Endothelial cell (in vitro differentiated cells): Measurements from ENCODE around the gene STARD8. TPM values are rescaled to one million over a fixed set of nuclear protein-coding genes. Genes with fewer than 3 reads are reported as not detected.

Experiments
- DNase-seq: peaks from one replicate; pipeline ENCODE4 v3.0.0; 2021; ENCODE audit warnings: low spot score
- H3K27ac Mint-ChIP-seq: one replicate; pipeline ENCODE4 v1.8.0; 2021; ENCODE audit warnings: mixed read lengths, inconsistent platforms; ENCODE audit not compliant: unreplicated experiment
- H3K27me3 Mint-ChIP-seq: one replicate; pipeline ENCODE4 v1.8.0; 2021; ENCODE audit warnings: mild to moderate bottlenecking, moderate library complexity, mixed read lengths, inconsistent platforms; ENCODE audit not compliant: unreplicated experiment
- H3K36me3 Mint-ChIP-seq: one replicate; pipeline ENCODE4 v1.8.0; 2021; ENCODE audit warnings: mild to moderate bottlenecking, low read depth, mixed read lengths, inconsistent platforms; ENCODE audit not compliant: unreplicated experiment
- H3K4me1 Mint-ChIP-seq: one replicate; pipeline ENCODE4 v1.8.0; 2021; ENCODE audit warnings: mild to moderate bottlenecking, mixed read lengths, inconsistent platforms; ENCODE audit not compliant: unreplicated experiment
- H3K4me3 Mint-ChIP-seq: one replicate; pipeline ENCODE4 v1.8.0; 2021; ENCODE audit warnings: mild to moderate bottlenecking, mixed read lengths, inconsistent platforms; ENCODE audit not compliant: unreplicated experiment
- H3K9me3 Mint-ChIP-seq: one replicate; pipeline ENCODE4 v1.8.0; 2021; ENCODE audit warnings: mixed read lengths, inconsistent platforms; ENCODE audit not compliant: unreplicated experiment
- total RNA-seq: library from RNA; stranded (reverse); fragmentation: NEBNext Ultra II Directional; extraction: Animal tissue kit (Norgen Biotek cat#: 25700); gene quantifications from one replicate; pipeline ENCODE4 v1.2.1, GENCODE V29; 2021; ENCODE audit not compliant: unreplicated experiment
- TF ChIP-seq, protein P1 (sequence below): fragments of 200-600 bp; sonication (generic); IDR thresholded peaks from one replicate; pipeline ENCODE4 v1.5.0; 2021; ENCODE audit warnings: antibody characterized with exemption; ENCODE audit not compliant: unreplicated experiment

The STARD8 gene
- total RNA-seq, 1 donor from 2014 or later = 82.7 TPM

DNA sequence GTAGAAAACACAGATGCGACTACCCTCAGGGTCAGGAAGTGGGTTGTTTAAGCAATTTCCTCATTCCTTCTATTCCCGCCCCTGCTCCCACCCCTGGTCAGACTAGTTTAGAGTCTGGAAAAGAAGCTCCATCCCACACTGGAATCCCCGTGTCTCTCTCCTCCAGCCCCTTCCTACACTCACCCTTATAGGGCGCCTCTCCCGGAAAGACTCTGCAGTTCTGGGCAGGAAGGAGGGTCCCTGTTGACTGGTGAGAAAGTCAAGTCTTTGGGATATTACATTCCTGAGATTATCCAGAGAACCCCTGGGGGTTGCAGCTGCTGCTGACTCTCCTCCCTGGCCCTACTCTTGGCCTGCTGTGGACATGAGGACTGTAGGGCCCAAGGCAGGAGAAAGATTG is 11.9 kb downstream of the STARD8 start:
- H3K27me3 Mint-ChIP-seq = peaks cover 3% of the 10 kb centered on the region
- DNase-seq = no peak
- H3K9me3 Mint-ChIP-seq = no peaks in the 10 kb centered on the region
- TF ChIP-seq, protein P1, sequence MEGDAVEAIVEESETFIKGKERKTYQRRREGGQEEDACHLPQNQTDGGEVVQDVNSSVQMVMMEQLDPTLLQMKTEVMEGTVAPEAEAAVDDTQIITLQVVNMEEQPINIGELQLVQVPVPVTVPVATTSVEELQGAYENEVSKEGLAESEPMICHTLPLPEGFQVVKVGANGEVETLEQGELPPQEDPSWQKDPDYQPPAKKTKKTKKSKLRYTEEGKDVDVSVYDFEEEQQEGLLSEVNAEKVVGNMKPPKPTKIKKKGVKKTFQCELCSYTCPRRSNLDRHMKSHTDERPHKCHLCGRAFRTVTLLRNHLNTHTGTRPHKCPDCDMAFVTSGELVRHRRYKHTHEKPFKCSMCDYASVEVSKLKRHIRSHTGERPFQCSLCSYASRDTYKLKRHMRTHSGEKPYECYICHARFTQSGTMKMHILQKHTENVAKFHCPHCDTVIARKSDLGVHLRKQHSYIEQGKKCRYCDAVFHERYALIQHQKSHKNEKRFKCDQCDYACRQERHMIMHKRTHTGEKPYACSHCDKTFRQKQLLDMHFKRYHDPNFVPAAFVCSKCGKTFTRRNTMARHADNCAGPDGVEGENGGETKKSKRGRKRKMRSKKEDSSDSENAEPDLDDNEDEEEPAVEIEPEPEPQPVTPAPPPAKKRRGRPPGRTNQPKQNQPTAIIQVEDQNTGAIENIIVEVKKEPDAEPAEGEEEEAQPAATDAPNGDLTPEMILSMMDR = no peak
- H3K36me3 Mint-ChIP-seq = peaks cover 1% of the 10 kb centered on the region
- no peak overlapping the region for H3K4me3 Mint-ChIP-seq
- H3K4me1 Mint-ChIP-seq = peaks cover 23% of the 10 kb centered on the region
- peak overlapping the region; percentile 86 for H3K27ac Mint-ChIP-seq

DNA sequence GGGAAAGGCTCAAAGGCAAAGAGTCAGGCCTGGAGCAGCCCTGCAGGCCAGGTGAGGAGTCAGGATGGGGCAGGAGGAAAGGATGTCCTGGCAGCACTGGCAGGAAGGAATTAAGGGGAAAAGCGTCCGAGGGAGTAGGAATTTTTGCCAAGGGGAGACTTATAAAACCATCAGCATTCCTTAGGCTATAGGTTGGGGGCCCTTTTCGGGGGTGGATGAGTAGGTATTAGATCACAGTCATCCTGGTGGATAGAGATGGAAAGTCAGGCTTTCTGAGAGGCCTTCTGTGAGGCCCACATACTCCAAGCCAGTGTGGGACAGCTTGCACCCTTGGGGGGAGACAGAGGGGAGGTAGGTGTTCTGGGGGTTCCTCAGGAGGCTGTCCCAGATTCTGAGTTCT is 12.3 kb downstream of the STARD8 start:
- Mint-ChIP-seq H3K4me3 (no peak overlapping the region), H3K27me3 (peaks cover 3% of the 10 kb centered on the region), H3K4me1 (peaks cover 26% of the 10 kb centered on the region), H3K27ac (peak overlapping the region; percentile 36), H3K36me3 (peaks cover 3% of the 10 kb centered on the region), H3K9me3 (no peaks in the 10 kb centered on the region)
- TF ChIP-seq, protein P1 = no peak
- no peak for DNase-seq

DNA sequence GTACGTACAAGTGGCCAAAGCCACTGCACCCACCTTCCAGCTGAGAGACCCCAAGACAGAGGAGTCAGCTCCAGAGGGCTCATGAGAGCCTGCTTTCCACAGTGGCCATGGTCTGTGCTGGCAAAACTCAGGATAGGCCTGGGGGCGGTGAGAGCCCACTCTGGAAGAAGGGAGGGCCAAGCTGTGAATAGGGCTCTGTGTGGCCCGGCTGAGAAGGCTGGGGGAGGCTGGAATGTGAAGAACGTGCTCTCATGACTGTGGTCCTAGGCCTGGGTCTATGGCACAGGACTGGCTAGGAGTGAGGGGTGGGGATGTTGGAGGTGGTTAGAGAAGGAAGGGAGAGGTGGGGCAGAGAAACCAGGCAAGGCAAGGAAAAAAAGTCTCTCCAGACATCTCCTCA is 13.3 kb downstream of the STARD8 start:
- no peak overlapping the region for H3K4me3 Mint-ChIP-seq
- H3K27me3 Mint-ChIP-seq = peaks cover 3% of the 10 kb centered on the region
- peaks cover 26% of the 10 kb centered on the region for H3K4me1 Mint-ChIP-seq
- H3K9me3 Mint-ChIP-seq = no peaks in the 10 kb centered on the region
- no peak overlapping the region for H3K27ac Mint-ChIP-seq
- TF ChIP-seq, protein P1 = no peak
- DNase-seq = no peak
- H3K36me3 Mint-ChIP-seq = peaks cover 3% of the 10 kb centered on the region

DNA sequence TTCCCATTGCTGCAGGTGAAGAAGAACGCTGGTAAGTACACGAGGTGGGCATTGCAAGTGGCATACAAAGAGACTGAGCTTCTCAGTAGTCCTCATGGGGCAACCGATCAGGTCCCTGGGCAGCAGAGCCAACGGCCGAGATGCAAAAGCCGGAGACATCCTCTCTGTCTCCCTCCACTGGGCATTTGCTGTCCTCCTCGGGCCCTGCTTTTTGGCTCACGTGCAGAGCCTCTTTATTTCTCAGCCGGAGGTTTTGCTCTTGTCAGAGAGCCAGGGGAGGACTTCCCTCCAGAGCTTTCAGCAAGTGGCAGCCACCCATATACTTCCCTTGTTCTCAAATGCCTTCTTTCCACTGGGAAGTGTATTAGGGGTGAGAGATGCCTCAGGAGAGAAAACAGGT is 18.0 kb downstream of the STARD8 start:
- no peaks in the 10 kb centered on the region for H3K9me3 Mint-ChIP-seq
- H3K4me3 Mint-ChIP-seq = no peak overlapping the region
- no peak overlapping the region for H3K27ac Mint-ChIP-seq
- peaks cover 3% of the 10 kb centered on the region for H3K36me3 Mint-ChIP-seq
- peaks cover 11% of the 10 kb centered on the region for H3K4me1 Mint-ChIP-seq
- DNase-seq = no peak
- TF ChIP-seq, protein P1 = no peak
- H3K27me3 Mint-ChIP-seq = peaks cover 6% of the 10 kb centered on the region

DNA sequence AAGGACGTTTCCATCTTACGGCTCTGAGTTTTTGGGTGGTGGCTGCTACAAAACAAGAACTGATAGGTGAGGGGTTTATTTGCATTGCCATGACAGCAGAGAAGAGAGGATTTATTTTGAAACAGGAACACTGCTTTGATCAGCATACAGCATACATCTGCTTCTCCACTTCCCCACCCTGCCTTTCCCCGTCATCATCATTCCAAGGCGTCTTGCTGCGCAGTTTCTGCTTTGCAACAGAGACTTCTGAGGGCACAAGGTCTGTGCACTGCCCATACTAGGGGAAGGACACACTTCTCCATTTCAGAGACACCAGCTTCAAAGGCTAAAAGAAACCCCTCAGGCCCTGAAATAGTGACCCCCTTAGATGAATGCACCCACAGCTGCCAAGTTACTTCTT is 19.1 kb downstream of the STARD8 start:
- H3K4me3 Mint-ChIP-seq = no peak overlapping the region
- H3K9me3 Mint-ChIP-seq = no peaks in the 10 kb centered on the region
- peaks cover 19% of the 10 kb centered on the region for H3K4me1 Mint-ChIP-seq
- peaks cover 3% of the 10 kb centered on the region for H3K27me3 Mint-ChIP-seq
- DNase-seq = no peak
- no peak overlapping the region for H3K27ac Mint-ChIP-seq
- H3K36me3 Mint-ChIP-seq = peaks cover 3% of the 10 kb centered on the region
- TF ChIP-seq, protein P1 = no peak
